ENCODE results near the gene SLC39A7.

Gene SLC39A7

DNA sequence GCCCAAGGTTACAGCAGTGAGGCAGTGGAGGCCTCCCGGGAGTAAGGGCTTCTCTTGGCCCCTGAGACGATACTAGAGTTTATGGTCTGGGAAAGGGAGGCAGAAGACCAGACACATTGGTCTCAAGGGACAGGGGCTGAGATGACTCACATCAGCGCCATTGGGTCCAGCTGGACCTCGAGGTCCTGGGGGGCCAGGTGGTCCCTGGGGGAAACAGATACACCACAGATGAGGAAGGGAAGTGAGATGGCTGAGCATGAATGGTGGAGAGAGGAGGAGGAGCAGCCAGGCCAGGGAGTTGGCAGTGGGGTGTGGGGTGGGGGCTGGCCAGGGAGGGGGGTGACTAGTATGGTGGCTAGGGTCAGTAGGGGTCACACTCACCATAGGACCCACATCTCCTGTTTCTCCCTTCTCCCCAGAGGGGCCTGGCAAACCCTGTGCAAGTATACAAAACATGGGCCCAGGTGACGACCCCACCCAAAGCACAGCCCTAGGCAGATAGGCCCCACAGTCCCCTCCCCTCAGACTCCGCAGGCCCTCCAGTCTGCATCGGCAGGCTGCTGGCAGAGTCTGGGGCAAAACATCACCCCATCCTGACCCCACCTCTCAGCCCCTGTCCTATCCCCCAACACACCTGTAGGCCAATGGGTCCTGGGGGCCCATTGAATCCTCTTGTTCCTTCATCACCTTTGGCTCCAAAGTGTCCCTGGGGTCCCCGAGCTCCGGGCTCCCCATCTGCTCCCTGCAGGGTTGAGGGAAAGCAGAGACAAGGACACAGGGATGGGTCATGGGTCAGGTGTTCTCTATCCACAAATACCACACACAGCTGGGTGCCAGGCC is 30.3 kb upstream of the SLC39A7 start:
- no peak overlapping the region for H3K4me3 ChIP-seq (ENCODE audit: insufficient read depth, low read depth, low read length)
- H3K4me1 ChIP-seq (ENCODE audit: control insufficient read depth, insufficient read depth, low read length): no peaks in the 10 kb centered on the region
- H3K9me3 ChIP-seq (ENCODE audit: control insufficient read depth, low read length): no peaks in the 10 kb centered on the region
- 86% methylated on average over 9 of the region's 9 CpGs for WGBS, 2 experiments
- H3K36me3 ChIP-seq (ENCODE audit: control insufficient read depth, insufficient read depth, low read length): no peaks in the 10 kb centered on the region
- H3K27ac ChIP-seq (ENCODE audit: insufficient read depth, low read depth, low read length, poor library complexity, severe bottlenecking): no peak overlapping the region
- no peaks in the 10 kb centered on the region for H3K27me3 ChIP-seq (ENCODE audit: control insufficient read depth, insufficient read depth, low read length, poor library complexity, severe bottlenecking)

DNA sequence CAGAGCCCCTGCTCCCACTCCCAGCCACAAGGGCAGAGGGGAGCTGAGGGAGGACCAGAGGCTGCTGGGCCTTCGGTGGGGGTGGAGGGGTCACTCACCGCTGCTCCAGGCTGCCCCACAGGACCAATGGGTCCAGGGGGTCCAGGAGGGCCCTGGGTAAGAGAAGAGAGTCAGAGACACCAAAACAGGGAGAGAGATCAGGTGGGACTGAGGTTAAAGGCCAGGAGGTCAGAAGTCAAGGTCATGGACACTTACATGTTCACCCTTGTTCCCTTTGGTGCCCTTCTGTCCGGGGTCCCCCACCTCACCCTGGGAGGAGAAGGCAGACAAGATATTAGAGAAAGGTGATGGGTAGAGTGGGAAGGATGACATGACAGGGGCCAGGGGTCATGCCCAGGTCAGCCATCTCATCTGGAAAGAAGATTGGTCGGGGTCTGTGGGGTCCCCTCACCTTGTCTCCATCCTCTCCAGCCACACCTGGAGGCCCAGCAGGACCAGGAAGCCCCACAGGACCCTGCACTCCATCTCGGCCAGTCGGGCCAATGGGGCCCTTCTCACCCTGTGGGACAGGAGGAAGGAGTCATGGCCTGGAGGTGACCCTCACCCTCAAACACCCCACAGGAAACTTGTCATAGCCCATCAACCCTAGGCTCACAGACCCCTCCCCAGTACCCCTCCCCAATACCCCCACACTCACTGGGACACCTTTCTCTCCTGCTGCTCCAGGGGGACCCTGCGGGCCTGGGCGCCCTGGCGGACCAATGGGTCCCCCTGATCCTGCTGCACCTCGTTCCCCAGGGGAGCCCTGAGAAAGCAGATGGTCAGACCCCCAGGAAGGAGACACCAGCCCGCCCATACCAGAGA is 29.4 kb upstream of the SLC39A7 start:
- Histone ChIP-seq H3K36me3 (ENCODE audit: control insufficient read depth, insufficient read depth, low read length) (no peaks in the 10 kb centered on the region), H3K9me3 (ENCODE audit: control insufficient read depth, low read length) (no peaks in the 10 kb centered on the region), H3K4me3 (ENCODE audit: insufficient read depth, low read depth, low read length) (no peak overlapping the region), H3K27me3 (ENCODE audit: control insufficient read depth, insufficient read depth, low read length, poor library complexity, severe bottlenecking) (no peaks in the 10 kb centered on the region), H3K4me1 (ENCODE audit: control insufficient read depth, insufficient read depth, low read length) (no peaks in the 10 kb centered on the region), H3K27ac (ENCODE audit: insufficient read depth, low read depth, low read length, poor library complexity, severe bottlenecking) (no peak overlapping the region)
- 85 to 88% methylated on average over 11 of the region's 11 CpGs for WGBS, 2 experiments

DNA sequence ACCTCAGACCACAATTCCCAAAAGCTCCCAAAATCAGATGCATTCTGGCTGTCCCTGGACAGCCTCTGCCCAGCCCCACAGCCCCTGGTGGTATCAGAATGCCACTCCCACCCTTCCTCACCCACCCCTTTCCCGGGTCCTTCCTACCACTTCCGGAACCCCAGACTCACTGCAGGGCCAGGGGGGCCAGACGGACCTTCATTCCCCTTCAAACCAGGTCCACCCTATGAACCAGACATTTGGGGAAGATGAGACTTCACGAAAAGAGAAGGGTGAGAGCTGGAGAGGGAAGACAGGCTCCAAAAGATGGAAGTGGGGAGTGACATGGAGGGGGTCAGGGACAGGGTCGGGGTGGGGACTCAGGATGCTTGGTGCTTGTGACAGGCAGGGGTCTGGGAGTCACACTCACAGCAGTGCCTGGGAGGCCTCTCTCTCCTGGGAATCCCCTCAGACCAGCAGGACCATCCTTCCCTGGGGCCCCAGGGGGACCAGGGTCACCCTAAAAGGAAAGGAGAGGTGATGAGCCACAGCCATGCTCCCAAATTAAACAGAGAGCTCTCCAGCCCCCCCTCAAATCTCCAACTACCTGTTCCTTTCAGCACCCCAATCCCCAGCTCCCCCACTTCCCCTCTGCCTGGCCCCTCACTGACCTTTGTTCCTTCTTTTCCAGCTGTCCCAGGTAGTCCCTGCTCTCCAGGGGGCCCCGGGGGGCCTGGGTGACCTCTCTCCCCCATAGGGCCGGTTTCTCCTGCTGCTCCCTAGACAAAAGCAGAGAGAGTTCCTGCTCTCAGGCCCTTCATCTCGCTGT is 28.6 kb upstream of the SLC39A7 start:
- no peak overlapping the region for H3K27ac ChIP-seq (ENCODE audit: insufficient read depth, low read depth, low read length, poor library complexity, severe bottlenecking)
- WGBS, 2 experiments: 78 to 79% methylated on average over 8 of the region's 8 CpGs
- no peaks in the 10 kb centered on the region for H3K4me1 ChIP-seq (ENCODE audit: control insufficient read depth, insufficient read depth, low read length)
- H3K9me3 ChIP-seq (ENCODE audit: control insufficient read depth, low read length): no peaks in the 10 kb centered on the region
- H3K36me3 ChIP-seq (ENCODE audit: control insufficient read depth, insufficient read depth, low read length): no peaks in the 10 kb centered on the region
- no peak overlapping the region for H3K4me3 ChIP-seq (ENCODE audit: insufficient read depth, low read depth, low read length)
- H3K27me3 ChIP-seq (ENCODE audit: control insufficient read depth, insufficient read depth, low read length, poor library complexity, severe bottlenecking): no peaks in the 10 kb centered on the region

DNA sequence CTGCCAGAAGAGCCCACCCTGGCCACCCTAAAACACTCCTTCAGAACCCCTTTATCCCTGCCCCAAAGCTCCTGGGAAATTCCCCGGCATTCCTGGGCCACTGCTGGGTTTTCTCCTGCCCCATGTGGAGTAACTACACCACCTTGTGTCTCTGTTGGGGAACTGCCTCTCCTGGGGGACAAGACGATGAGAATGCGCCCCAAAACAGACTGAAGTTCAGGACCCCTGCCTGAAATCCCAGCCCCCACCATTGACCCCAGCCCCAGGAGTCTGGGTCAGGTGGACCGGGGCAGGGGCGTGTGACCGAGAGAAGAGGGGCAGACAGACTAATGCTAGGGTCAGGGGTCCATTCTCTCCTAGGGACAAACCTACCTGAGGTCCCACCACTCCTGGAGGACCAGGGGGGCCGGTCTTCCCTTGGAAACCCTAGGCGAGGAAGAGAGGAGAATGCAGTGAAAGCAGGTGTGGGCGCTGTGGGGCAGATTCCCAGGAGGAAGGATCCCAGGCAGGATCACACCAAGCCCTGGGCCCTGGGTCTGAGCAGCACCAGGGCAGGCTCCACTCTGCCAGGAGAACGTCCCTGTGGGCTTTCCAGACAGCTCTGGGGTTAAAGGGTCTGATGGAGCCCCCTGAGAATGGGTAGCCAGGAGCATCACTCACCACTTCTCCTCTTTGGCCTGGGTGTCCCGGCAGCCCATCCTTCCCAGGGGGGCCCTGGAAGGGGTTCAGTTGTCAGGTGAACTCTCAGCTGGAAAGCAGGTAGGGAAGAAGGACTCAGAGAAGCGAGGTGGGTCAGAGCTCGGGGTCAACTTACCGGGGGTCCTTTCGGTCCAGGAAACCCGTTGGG is 27.8 kb upstream of the SLC39A7 start:
- Histone ChIP-seq H3K4me1 (ENCODE audit: control insufficient read depth, insufficient read depth, low read length) (no peaks in the 10 kb centered on the region), H3K27ac (ENCODE audit: insufficient read depth, low read depth, low read length, poor library complexity, severe bottlenecking) (no peak overlapping the region), H3K36me3 (ENCODE audit: control insufficient read depth, insufficient read depth, low read length) (no peaks in the 10 kb centered on the region), H3K9me3 (ENCODE audit: control insufficient read depth, low read length) (no peaks in the 10 kb centered on the region), H3K4me3 (ENCODE audit: insufficient read depth, low read depth, low read length) (no peak overlapping the region), H3K27me3 (ENCODE audit: control insufficient read depth, insufficient read depth, low read length, poor library complexity, severe bottlenecking) (no peaks in the 10 kb centered on the region)
- WGBS, 2 experiments: 79 to 81% methylated on average over 16 of the region's 16 CpGs

DNA sequence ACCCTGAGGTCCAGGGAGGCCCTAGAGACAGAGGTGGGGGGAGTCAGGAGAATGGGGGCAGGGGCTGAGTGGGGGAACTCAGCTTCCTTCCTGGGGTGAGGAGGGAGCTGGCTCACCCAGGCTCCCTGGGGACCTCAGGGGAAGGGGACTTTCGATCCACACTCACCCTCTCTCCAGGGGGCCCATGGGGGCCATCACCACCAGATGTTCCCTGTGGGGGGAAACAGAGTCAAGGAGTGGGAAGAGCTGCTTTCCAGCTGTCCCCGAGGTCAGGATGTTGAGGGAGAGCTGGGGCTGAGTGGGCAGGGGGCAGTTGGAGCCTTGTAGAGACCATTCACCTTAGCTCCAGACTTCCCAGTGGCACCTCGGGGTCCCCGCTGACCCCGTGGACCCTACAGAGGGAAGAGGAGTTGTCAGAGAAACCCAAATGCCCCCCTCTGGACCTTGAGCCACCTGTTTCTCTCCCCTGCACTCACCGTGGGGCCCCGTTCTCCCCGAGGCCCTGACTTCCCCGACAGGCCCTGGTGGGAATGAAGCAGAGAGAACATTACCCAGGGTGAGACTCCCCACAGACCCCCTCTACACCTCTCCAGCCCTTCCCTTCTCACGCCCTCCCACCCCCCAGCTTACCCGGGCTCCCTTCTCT is 27.0 kb upstream of the SLC39A7 start:
- Histone ChIP-seq H3K36me3 (ENCODE audit: control insufficient read depth, insufficient read depth, low read length) (no peaks in the 10 kb centered on the region), H3K4me1 (ENCODE audit: control insufficient read depth, insufficient read depth, low read length) (no peaks in the 10 kb centered on the region), H3K4me3 (ENCODE audit: insufficient read depth, low read depth, low read length) (no peak overlapping the region), H3K9me3 (ENCODE audit: control insufficient read depth, low read length) (no peaks in the 10 kb centered on the region), H3K27me3 (ENCODE audit: control insufficient read depth, insufficient read depth, low read length, poor library complexity, severe bottlenecking) (no peaks in the 10 kb centered on the region), H3K27ac (ENCODE audit: insufficient read depth, low read depth, low read length, poor library complexity, severe bottlenecking) (no peak overlapping the region)
- WGBS, 2 experiments: 82 to 88% methylated on average over 10 of the region's 11 CpGs

DNA sequence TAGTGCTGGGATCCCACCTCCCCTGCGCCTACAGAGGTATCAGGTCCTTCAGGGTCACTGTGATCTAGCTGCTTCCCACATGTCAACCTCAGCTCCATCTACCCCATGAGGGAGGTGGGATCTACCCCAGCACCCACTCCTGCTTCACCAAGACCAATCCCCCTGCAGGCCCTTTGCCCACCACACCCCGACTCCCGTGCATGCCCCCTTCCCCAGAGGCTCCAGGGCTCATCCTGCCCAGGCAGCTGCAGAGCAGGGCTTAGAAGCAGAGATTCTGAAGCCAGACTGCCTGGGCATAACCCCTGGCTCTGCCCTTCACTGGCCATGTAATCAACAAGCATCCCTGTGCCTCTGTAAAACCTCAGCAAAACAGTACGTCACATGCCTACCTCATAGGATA is 25.9 kb upstream of the SLC39A7 start:
- Histone ChIP-seq H3K27ac (ENCODE audit: insufficient read depth, low read depth, low read length, poor library complexity, severe bottlenecking) (no peak overlapping the region), H3K4me1 (ENCODE audit: control insufficient read depth, insufficient read depth, low read length) (no peaks in the 10 kb centered on the region), H3K27me3 (ENCODE audit: control insufficient read depth, insufficient read depth, low read length, poor library complexity, severe bottlenecking) (no peaks in the 10 kb centered on the region), H3K36me3 (ENCODE audit: control insufficient read depth, insufficient read depth, low read length) (no peaks in the 10 kb centered on the region), H3K9me3 (ENCODE audit: control insufficient read depth, low read length) (no peaks in the 10 kb centered on the region), H3K4me3 (ENCODE audit: insufficient read depth, low read depth, low read length) (no peak overlapping the region)
- 93 to 94% methylated on average over 4 of the region's 4 CpGs for WGBS, 2 experiments

DNA sequence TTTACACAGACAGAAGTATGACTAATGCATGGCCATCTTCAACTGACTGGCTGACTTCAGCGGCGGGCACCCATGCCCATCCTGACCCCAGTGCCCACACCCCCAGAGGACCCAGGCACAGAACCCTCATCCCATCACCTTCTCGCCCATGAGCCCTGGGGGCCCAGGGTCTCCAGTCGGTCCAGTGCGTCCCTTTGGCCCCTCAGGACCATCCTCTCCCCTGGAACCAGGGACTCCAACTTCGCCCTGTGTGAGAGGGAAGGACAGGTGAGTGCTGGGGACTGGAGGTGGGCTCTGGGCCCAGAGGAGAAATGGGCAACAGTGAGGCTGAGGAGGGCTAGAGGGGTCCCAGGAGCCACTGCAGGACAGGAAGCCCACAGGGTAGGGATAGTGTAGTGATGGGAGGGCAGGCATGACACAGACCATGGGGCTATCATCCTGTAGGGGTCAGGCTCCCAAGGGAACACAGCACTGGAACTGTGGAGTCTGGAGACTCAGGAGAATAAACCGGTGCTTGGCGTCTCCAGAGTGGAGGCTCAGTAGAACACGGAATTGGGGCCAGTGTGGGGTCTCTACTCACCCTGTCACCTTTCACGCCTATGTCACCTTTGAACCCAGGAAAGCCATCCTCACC is 25.1 kb upstream of the SLC39A7 start:
- no peaks in the 10 kb centered on the region for H3K9me3 ChIP-seq (ENCODE audit: control insufficient read depth, low read length)

DNA sequence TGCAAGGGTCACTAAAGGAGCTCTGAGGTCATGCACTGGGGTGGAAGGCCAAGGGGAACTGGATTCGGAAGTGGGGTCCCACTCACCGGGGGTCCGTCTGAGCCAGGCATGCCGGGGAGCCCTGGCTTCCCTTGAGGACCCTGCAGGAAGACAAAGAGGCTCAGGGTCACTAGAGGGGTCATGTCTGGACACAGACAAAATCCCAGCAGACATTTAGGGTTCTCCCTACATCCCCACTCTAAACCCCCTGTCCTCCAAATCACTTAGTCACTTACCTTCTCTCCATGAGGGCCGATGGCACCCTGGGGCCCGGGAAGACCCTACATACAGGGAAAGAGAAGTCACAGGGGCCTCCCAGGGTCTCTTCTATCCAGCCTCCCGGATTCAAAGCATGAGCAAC is 23.8 kb upstream of the SLC39A7 start:
- no peaks in the 10 kb centered on the region for H3K27me3 ChIP-seq (ENCODE audit: control insufficient read depth, insufficient read depth, low read length, poor library complexity, severe bottlenecking)
- H3K9me3 ChIP-seq (ENCODE audit: control insufficient read depth, low read length): no peaks in the 10 kb centered on the region
- WGBS, 2 experiments: 89 to 95% methylated on average over 7 of the region's 7 CpGs
- no peaks in the 10 kb centered on the region for H3K4me1 ChIP-seq (ENCODE audit: control insufficient read depth, insufficient read depth, low read length)
- no peaks in the 10 kb centered on the region for H3K36me3 ChIP-seq (ENCODE audit: control insufficient read depth, insufficient read depth, low read length)
- H3K27ac ChIP-seq (ENCODE audit: insufficient read depth, low read depth, low read length, poor library complexity, severe bottlenecking): no peak overlapping the region
- H3K4me3 ChIP-seq (ENCODE audit: insufficient read depth, low read depth, low read length): no peak overlapping the region

More for the DNA sequence above, 25.1 kb upstream of the SLC39A7 start:
- Histone ChIP-seq H3K4me1 (ENCODE audit: control insufficient read depth, insufficient read depth, low read length) (no peaks in the 10 kb centered on the region), H3K4me3 (ENCODE audit: insufficient read depth, low read depth, low read length) (no peak overlapping the region), H3K27me3 (ENCODE audit: control insufficient read depth, insufficient read depth, low read length, poor library complexity, severe bottlenecking) (no peaks in the 10 kb centered on the region), H3K36me3 (ENCODE audit: control insufficient read depth, insufficient read depth, low read length) (no peaks in the 10 kb centered on the region), H3K27ac (ENCODE audit: insufficient read depth, low read depth, low read length, poor library complexity, severe bottlenecking) (no peak overlapping the region)
- 81 to 88% methylated on average over 10 of the region's 10 CpGs for WGBS, 2 experiments
